Measurements from ENCODE around the gene IRF2BP2. TPM values are rescaled to one million over a fixed set of nuclear protein-coding genes. Genes with fewer than 3 reads are reported as not detected.
A peak's percentile ranks its signal among the peaks of the same experiment; 100 is the strongest.

Gene IRF2BP2
- total RNA-seq, 1 experiment from 2014 or later = 78.8 TPM

DNA sequence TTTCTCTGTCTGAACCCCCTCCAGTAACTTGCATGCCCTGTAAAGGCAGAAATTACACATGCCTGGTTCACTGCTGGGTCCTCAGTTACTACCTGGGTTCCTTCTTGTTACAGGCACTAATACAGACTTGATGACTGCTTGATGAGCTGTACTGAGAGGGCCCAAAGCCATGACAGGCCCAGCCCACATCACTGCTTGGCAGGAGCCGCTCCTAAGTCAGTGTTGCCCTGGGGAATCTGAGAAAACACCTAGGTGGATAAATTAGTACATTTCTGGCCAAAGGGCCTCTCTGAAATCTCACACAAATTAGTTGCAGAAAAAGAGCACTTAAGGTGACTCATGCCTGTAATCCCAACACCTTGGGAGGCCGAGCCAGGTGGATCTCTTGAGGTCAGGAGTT is 37.8 kb upstream of the IRF2BP2 start:
- no peaks in the 10 kb centered on the region for H3F3A ChIP-seq (ENCODE audit: low read length, unreplicated experiment)
- no peak overlapping the region for H3K9ac ChIP-seq (ENCODE audit: low read length)
- H3K4me3 ChIP-seq (ENCODE audit: low read length) = no peak overlapping the region
- no peaks in the 10 kb centered on the region for H3K79me2 ChIP-seq (ENCODE audit: low read length)
- no peak overlapping the region for H2AFZ ChIP-seq (ENCODE audit: low read length)
- CTCF ChIA-PET = no interaction called here
- no peak overlapping the region for H3K4me2 ChIP-seq (ENCODE audit: low read length)
- intact Hi-C loops (cut with micrococcal nuclease) = no loop called here
- BruUV-seq (replicated peaks) = no TSS peak
- TF ChIP-seq EZH2 (IDR thresholded peaks at IDR 0.05; ENCODE audit: low read length, unreplicated experiment) (no peak), CTCF (conservative IDR thresholded peaks at IDR 0.05; ENCODE audit: low read depth, low read length) (no peak), EZH2phosphoT487 (IDR thresholded peaks at IDR 0.05; ENCODE audit: borderline replicate concordance, low read length) (no peak)
- ATAC-seq (peak; percentile 66), DNase-seq (peak; percentile 20)
- no peaks in the 10 kb centered on the region for H3K27me3 ChIP-seq (ENCODE audit: low read length)
- POLR2A ChIA-PET (ENCODE audit: unreplicated experiment) = no interaction called here
- no peaks in the 10 kb centered on the region for H4K20me1 ChIP-seq (ENCODE audit: low read length)
- no peak overlapping the region for H3K27ac ChIP-seq (ENCODE audit: low read length)
- no peaks in the 10 kb centered on the region for H3K9me2 ChIP-seq (replicated peaks; ENCODE audit: low read length)
- H3K4me1 ChIP-seq (ENCODE audit: insufficient read depth, low read length) = 0 out of 2 replicates have a peak, but pooled peaks cover 3% of the 10 kb centered on the region
- H3K36me3 ChIP-seq (ENCODE audit: low read depth, low read length) = no peaks in the 10 kb centered on the region
- H3K9me3 ChIP-seq (ENCODE audit: low read length) = no peaks in the 10 kb centered on the region

DNA sequence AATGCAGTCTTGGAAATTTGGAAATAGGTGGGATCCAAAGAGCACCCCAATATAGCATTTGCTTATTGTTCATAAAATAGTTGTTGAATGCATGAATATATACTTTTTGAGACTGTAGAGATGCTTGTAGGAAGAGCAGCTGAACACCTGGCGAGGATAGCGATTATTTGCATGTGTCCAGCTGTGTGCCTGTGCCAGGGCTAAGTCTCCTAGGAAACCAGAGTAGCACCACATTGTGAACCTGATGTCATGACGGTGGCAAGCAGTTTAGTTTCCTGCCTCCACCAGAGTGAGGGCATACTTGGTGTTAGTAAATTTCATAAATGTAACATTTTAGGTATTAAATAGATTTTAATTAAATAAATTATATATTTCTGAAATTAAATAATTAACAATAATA is 37.3 kb upstream of the IRF2BP2 start:
- no peaks in the 10 kb centered on the region for H3F3A ChIP-seq (ENCODE audit: low read length, unreplicated experiment)
- H3K4me2 ChIP-seq (ENCODE audit: low read length) = no peak overlapping the region
- no peaks in the 10 kb centered on the region for H3K27me3 ChIP-seq (ENCODE audit: low read length)
- H3K4me3 ChIP-seq (ENCODE audit: low read length) = no peak overlapping the region
- H3K9me2 ChIP-seq (replicated peaks; ENCODE audit: low read length) = no peaks in the 10 kb centered on the region
- H3K79me2 ChIP-seq (ENCODE audit: low read length) = no peaks in the 10 kb centered on the region
- intact Hi-C loops (cut with micrococcal nuclease) = no loop called here
- no peak overlapping the region for H3K27ac ChIP-seq (ENCODE audit: low read length)
- CTCF ChIA-PET = no interaction called here
- ATAC-seq (no peak), DNase-seq (no peak)
- H2AFZ ChIP-seq (ENCODE audit: low read length) = no peak overlapping the region
- H3K9me3 ChIP-seq (ENCODE audit: low read length) = no peaks in the 10 kb centered on the region
- POLR2A ChIA-PET (ENCODE audit: unreplicated experiment) = no interaction called here
- TF ChIP-seq EZH2 (IDR thresholded peaks at IDR 0.05; ENCODE audit: low read length, unreplicated experiment) (no peak), CTCF (conservative IDR thresholded peaks at IDR 0.05; ENCODE audit: low read depth, low read length) (no peak), EZH2phosphoT487 (IDR thresholded peaks at IDR 0.05; ENCODE audit: borderline replicate concordance, low read length) (no peak)
- H4K20me1 ChIP-seq (ENCODE audit: low read length) = no peaks in the 10 kb centered on the region
- no peaks in the 10 kb centered on the region for H3K36me3 ChIP-seq (ENCODE audit: low read depth, low read length)
- BruUV-seq (replicated peaks) = no TSS peak
- no peak overlapping the region for H3K9ac ChIP-seq (ENCODE audit: low read length)
- H3K4me1 ChIP-seq (ENCODE audit: insufficient read depth, low read length) = 0 out of 2 replicates have a peak, but pooled peaks cover 3% of the 10 kb centered on the region

DNA sequence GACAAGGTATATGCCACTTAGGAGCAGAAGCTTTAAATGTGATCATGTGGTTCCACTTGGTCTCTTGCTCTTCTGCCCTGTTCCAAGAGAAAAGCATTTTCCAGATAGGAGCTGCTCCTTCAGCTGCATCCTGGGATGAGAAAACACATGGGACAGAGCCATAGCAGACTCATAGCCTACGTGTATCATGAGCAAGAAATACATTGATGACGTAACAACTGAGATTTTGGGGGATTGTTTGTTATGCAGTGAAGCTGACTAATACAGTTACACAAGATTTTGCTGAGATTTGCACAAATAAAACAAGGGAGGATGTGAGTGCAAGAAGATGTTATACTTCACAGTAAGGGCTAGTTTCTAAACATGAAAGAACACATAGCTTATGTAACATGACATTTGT is 36.0 kb upstream of the IRF2BP2 start:
- H3K27ac ChIP-seq (ENCODE audit: low read length) = no peak overlapping the region
- H4K20me1 ChIP-seq (ENCODE audit: low read length) = no peaks in the 10 kb centered on the region
- POLR2A ChIA-PET (ENCODE audit: unreplicated experiment) = no interaction called here
- H2AFZ ChIP-seq (ENCODE audit: low read length) = no peak overlapping the region
- CTCF ChIA-PET = no interaction called here
- no peaks in the 10 kb centered on the region for H3F3A ChIP-seq (ENCODE audit: low read length, unreplicated experiment)
- 0 out of 2 replicates have a peak, but pooled peaks cover 3% of the 10 kb centered on the region for H3K4me1 ChIP-seq (ENCODE audit: insufficient read depth, low read length)
- ATAC-seq (no peak), DNase-seq (no peak)
- no peak overlapping the region for H3K9ac ChIP-seq (ENCODE audit: low read length)
- H3K36me3 ChIP-seq (ENCODE audit: low read depth, low read length) = no peaks in the 10 kb centered on the region
- no TSS peak for BruUV-seq (replicated peaks)
- H3K4me3 ChIP-seq (ENCODE audit: low read length) = no peak overlapping the region
- no peaks in the 10 kb centered on the region for H3K79me2 ChIP-seq (ENCODE audit: low read length)
- no peaks in the 10 kb centered on the region for H3K9me3 ChIP-seq (ENCODE audit: low read length)
- TF ChIP-seq EZH2 (IDR thresholded peaks at IDR 0.05; ENCODE audit: low read length, unreplicated experiment) (no peak), EZH2phosphoT487 (IDR thresholded peaks at IDR 0.05; ENCODE audit: borderline replicate concordance, low read length) (no peak), CTCF (conservative IDR thresholded peaks at IDR 0.05; ENCODE audit: low read depth, low read length) (no peak)
- H3K9me2 ChIP-seq (replicated peaks; ENCODE audit: low read length) = no peaks in the 10 kb centered on the region
- H3K4me2 ChIP-seq (ENCODE audit: low read length) = no peak overlapping the region
- intact Hi-C loops (cut with micrococcal nuclease) = no loop called here
- H3K27me3 ChIP-seq (ENCODE audit: low read length) = no peaks in the 10 kb centered on the region

All from PC-3 (cell line).